ENCODE measurements around the gene AGER. TPM values are rescaled to one million over a fixed set of nuclear protein-coding genes. Genes with fewer than 3 reads are reported as not detected.

The AGER gene
- polyA plus RNA-seq, 1 of the 3 experiments (the other 2 are of a cell fraction), result 3.5 TPM

DNA sequence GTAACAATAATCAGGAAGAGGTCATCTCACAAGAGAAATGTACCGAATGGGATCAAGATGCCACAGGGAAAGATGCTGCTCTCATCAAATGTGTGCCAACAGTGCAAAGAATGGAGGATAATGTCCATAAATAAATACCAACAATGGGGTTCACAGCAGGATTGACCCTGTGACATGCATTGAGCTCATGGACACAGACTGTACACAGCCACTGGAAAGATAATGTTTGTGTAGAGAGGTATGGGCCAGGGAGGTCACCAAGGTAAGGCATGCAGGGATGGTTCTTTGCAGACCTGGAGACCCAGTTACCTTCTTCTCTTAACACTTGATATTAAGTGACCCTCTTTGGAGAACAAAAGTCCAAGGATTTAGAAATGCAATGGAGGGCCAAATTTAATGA is 9.6 kb downstream of the AGER start:
- POLR2A ChIA-PET, result no interaction called here
- H4K20me1 ChIP-seq (ENCODE audit: insufficient read depth), result no peaks in the 10 kb centered on the region
- H3K4me1 ChIP-seq (ENCODE audit: control insufficient read depth in 1 of 2, insufficient read depth in 2 of 2, low read depth in 1 of 2, low read length in 1 of 2), result peaks cover 11 to 36% of the 10 kb centered on the region in 2 experiments; a peak in 3 of 4 replicates
- TF ChIP-seq, protein P1, sequence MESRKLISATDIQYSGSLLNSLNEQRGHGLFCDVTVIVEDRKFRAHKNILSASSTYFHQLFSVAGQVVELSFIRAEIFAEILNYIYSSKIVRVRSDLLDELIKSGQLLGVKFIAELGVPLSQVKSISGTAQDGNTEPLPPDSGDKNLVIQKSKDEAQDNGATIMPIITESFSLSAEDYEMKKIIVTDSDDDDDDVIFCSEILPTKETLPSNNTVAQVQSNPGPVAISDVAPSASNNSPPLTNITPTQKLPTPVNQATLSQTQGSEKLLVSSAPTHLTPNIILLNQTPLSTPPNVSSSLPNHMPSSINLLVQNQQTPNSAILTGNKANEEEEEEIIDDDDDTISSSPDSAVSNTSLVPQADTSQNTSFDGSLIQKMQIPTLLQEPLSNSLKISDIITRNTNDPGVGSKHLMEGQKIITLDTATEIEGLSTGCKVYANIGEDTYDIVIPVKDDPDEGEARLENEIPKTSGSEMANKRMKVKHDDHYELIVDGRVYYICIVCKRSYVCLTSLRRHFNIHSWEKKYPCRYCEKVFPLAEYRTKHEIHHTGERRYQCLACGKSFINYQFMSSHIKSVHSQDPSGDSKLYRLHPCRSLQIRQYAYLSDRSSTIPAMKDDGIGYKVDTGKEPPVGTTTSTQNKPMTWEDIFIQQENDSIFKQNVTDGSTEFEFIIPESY (IDR thresholded peaks at IDR 0.05; ENCODE audit: borderline replicate concordance, low read depth), result no peak
- TF ChIP-seq PBX3 (IDR thresholded peaks at IDR 0.05), result no peak
- TF ChIP-seq, protein P2, sequence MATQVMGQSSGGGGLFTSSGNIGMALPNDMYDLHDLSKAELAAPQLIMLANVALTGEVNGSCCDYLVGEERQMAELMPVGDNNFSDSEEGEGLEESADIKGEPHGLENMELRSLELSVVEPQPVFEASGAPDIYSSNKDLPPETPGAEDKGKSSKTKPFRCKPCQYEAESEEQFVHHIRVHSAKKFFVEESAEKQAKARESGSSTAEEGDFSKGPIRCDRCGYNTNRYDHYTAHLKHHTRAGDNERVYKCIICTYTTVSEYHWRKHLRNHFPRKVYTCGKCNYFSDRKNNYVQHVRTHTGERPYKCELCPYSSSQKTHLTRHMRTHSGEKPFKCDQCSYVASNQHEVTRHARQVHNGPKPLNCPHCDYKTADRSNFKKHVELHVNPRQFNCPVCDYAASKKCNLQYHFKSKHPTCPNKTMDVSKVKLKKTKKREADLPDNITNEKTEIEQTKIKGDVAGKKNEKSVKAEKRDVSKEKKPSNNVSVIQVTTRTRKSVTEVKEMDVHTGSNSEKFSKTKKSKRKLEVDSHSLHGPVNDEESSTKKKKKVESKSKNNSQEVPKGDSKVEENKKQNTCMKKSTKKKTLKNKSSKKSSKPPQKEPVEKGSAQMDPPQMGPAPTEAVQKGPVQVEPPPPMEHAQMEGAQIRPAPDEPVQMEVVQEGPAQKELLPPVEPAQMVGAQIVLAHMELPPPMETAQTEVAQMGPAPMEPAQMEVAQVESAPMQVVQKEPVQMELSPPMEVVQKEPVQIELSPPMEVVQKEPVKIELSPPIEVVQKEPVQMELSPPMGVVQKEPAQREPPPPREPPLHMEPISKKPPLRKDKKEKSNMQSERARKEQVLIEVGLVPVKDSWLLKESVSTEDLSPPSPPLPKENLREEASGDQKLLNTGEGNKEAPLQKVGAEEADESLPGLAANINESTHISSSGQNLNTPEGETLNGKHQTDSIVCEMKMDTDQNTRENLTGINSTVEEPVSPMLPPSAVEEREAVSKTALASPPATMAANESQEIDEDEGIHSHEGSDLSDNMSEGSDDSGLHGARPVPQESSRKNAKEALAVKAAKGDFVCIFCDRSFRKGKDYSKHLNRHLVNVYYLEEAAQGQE (IDR thresholded peaks at IDR 0.05; ENCODE audit: low read depth, low read length), result no peak
- TF ChIP-seq EP300 (IDR thresholded peaks at IDR 0.05; ENCODE audit: borderline replicate concordance in 1 of 2, low read depth in 1 of 2, low read length in 1 of 2), result no peak
- no peak for TF ChIP-seq RXRA (IDR thresholded peaks at IDR 0.05; ENCODE audit: borderline replicate concordance, low read depth)
- no peak for TF ChIP-seq MEF2A (IDR thresholded peaks at IDR 0.05; ENCODE audit: borderline replicate concordance, low read depth)
- TF ChIP-seq, protein P3, sequence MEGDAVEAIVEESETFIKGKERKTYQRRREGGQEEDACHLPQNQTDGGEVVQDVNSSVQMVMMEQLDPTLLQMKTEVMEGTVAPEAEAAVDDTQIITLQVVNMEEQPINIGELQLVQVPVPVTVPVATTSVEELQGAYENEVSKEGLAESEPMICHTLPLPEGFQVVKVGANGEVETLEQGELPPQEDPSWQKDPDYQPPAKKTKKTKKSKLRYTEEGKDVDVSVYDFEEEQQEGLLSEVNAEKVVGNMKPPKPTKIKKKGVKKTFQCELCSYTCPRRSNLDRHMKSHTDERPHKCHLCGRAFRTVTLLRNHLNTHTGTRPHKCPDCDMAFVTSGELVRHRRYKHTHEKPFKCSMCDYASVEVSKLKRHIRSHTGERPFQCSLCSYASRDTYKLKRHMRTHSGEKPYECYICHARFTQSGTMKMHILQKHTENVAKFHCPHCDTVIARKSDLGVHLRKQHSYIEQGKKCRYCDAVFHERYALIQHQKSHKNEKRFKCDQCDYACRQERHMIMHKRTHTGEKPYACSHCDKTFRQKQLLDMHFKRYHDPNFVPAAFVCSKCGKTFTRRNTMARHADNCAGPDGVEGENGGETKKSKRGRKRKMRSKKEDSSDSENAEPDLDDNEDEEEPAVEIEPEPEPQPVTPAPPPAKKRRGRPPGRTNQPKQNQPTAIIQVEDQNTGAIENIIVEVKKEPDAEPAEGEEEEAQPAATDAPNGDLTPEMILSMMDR (IDR thresholded peaks at IDR 0.05), result no peak
- TF ChIP-seq TEAD4 (IDR thresholded peaks at IDR 0.05; ENCODE audit: borderline replicate concordance, insufficient read depth), result no peak
- no peak for TF ChIP-seq GABPA (IDR thresholded peaks at IDR 0.05; ENCODE audit: low read depth)
- no peak for TF ChIP-seq CHD2 (IDR thresholded peaks at IDR 0.05; ENCODE audit: low read length, partially characterized antibody)
- TF ChIP-seq GATA2 (CRISPR knock-in tag; IDR thresholded peaks at IDR 0.05), result no peak
- no peak for TF ChIP-seq FOXJ3 (CRISPR knock-in tag; IDR thresholded peaks at IDR 0.05)
- H3K4me3 ChIP-seq (ENCODE audit: low read depth in 2 of 2, low read length in 1 of 2), result peak overlapping the region in 1 of 2 experiments; percentile 84; a peak in 2 of 4 replicates
- peaks cover 13% of the 10 kb centered on the region for H3F3A ChIP-seq (replicated peaks; ENCODE audit: insufficient read depth)
- 0 out of 4 replicates have a peak overlapping the region, but pooled peaks of 1 of the 2 experiments have one; percentile 17 for H3K27ac ChIP-seq (ENCODE audit: low read depth in 2 of 2, low read length in 1 of 2)
- no peak for DNase-seq
- no peaks in the 10 kb centered on the region for H3K9me3 ChIP-seq
- CTCF ChIA-PET, result no interaction called here
- WGBS (ENCODE audit: low lambda C conversion rate), result 88% methylated on average over 1 of the region's 1 CpG
- no peaks in the 10 kb centered on the region for H3K27me3 ChIP-seq (ENCODE audit: insufficient read depth)
- H3K9me2 ChIP-seq, result no peaks in the 10 kb centered on the region
- H3K9ac ChIP-seq, result no peak overlapping the region
- peaks cover 53% of the 10 kb centered on the region for H3K79me2 ChIP-seq (ENCODE audit: insufficient read depth)
- H3K36me3 ChIP-seq (replicated peaks in 1 of 2; ENCODE audit: control insufficient read depth in 1 of 2, insufficient read depth in 2 of 2, low read length in 1 of 2), result peaks cover 0 to 15% of the 10 kb centered on the region in 2 experiments
- H2AFZ ChIP-seq (ENCODE audit: low read depth), result no peak overlapping the region
- H3K4me2 ChIP-seq, result peak overlapping the region; percentile 81
